Measurements from ENCODE around the gene SERPINB13. TPM values are rescaled to one million over a fixed set of nuclear protein-coding genes. Genes with fewer than 3 reads are reported as not detected.

The SERPINB13 gene
- polyA plus RNA-seq, 1 experiment = not detected

DNA sequence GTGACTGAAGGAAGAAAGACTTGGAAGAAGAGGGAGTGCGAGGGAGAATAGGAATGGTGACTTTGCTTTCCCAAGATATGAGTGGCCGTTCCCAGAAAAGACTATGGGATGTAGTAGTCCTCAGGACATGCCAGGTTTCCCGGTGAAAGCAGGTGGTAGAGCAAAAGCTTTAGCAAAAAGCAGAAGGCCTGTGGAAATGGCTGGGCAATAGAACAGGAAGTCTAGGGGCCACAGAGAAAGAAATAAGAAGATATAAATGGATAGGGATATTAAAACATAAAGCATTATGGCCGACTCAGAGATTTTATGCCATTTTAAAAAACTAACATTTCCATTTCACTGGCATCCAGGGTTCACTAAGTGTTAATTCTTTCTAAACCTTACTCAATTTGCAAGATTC lies 1.2 kb upstream of the SERPINB13 start:
- Histone ChIP-seq H3K27me3 (ENCODE audit: control insufficient read depth, insufficient read depth, low read length) (no peaks in the 10 kb centered on the region), H3K4me3 (ENCODE audit: low read depth, low read length) (no peak overlapping the region), H3K36me3 (ENCODE audit: control insufficient read depth, insufficient read depth, low read length) (no peaks in the 10 kb centered on the region)
- ChIA-PET POLR2A (no interaction called here), CTCF (interaction anchor here (14.3 kb wide), 1 partner anchor 72 kb away, joined by 328 read pairs; no protein-coding TSS in a partner anchor)
- TF ChIP-seq, protein P1, sequence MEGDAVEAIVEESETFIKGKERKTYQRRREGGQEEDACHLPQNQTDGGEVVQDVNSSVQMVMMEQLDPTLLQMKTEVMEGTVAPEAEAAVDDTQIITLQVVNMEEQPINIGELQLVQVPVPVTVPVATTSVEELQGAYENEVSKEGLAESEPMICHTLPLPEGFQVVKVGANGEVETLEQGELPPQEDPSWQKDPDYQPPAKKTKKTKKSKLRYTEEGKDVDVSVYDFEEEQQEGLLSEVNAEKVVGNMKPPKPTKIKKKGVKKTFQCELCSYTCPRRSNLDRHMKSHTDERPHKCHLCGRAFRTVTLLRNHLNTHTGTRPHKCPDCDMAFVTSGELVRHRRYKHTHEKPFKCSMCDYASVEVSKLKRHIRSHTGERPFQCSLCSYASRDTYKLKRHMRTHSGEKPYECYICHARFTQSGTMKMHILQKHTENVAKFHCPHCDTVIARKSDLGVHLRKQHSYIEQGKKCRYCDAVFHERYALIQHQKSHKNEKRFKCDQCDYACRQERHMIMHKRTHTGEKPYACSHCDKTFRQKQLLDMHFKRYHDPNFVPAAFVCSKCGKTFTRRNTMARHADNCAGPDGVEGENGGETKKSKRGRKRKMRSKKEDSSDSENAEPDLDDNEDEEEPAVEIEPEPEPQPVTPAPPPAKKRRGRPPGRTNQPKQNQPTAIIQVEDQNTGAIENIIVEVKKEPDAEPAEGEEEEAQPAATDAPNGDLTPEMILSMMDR (IDR thresholded peaks at IDR 0.05; ENCODE audit: insufficient read depth, low read depth, low read length) = no peak
- DNase-seq (ENCODE audit: low read depth) = no peak

DNA sequence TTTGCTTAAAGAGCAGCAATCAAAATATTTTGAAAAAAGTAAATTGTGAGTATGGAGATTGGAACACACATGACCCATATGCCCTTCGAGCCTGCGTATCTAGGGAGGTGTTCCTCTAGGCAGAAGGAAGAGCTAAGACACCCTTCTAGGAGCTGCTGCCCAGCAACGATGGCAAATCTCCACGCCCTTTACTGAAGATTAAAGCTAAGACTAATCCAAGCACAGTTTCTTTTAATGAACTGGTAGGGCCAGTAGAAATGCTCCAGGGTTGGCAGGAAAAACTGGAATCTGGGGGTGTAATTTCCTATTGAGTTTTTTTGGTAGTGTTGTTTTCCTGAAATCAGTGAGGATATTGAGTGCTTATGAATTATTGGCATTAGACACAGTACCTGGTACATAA lies 712 bp upstream of the SERPINB13 start:
- TF ChIP-seq, protein P1 (IDR thresholded peaks at IDR 0.05; ENCODE audit: insufficient read depth, low read depth, low read length) = no peak
- H3K27me3 ChIP-seq (ENCODE audit: control insufficient read depth, insufficient read depth, low read length) = no peaks in the 10 kb centered on the region
- CTCF ChIA-PET = interaction anchor here (14.3 kb wide), 1 partner anchor 72 kb away, joined by 328 read pairs; no protein-coding TSS in a partner anchor
- no peaks in the 10 kb centered on the region for H3K36me3 ChIP-seq (ENCODE audit: control insufficient read depth, insufficient read depth, low read length)
- H3K4me3 ChIP-seq (ENCODE audit: low read depth, low read length) = no peak overlapping the region
- DNase-seq (ENCODE audit: low read depth) = no peak
- POLR2A ChIA-PET = no interaction called here

DNA sequence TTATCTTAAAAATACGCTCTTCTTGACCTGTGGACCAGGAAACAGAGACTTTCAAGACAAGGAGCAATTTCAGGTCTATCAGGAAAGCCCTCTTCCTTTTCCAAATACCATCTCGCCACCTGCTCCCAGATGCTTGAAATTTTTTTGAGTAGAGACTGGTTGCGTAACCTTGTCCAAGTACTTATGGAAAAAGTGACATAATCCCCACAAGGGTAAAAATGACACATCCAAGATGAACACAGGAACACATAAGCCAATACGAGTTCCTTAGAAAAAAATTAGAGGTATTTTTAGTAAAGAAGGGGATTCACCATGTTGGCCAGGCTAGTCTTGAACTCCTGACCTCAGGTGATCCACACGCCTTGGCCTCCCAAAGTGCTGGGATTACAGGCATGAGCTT lies 1.8 kb downstream of the SERPINB13 start:
- no peak for DNase-seq (ENCODE audit: low read depth)
- ChIA-PET POLR2A (no interaction called here), CTCF (interaction anchor here (0.9 to 14.3 kb wide), 4 partner anchors 10 to 259 kb away, joined by 3 to 328 read pairs (median 28); no protein-coding TSS in a partner anchor)
- no peaks in the 10 kb centered on the region for H3K36me3 ChIP-seq (ENCODE audit: control insufficient read depth, insufficient read depth, low read length)
- H3K4me3 ChIP-seq (ENCODE audit: low read depth, low read length) = no peak overlapping the region
- H3K27me3 ChIP-seq (ENCODE audit: control insufficient read depth, insufficient read depth, low read length) = no peaks in the 10 kb centered on the region
- TF ChIP-seq, protein P1 (IDR thresholded peaks at IDR 0.05; ENCODE audit: insufficient read depth, low read depth, low read length) = no peak

DNA sequence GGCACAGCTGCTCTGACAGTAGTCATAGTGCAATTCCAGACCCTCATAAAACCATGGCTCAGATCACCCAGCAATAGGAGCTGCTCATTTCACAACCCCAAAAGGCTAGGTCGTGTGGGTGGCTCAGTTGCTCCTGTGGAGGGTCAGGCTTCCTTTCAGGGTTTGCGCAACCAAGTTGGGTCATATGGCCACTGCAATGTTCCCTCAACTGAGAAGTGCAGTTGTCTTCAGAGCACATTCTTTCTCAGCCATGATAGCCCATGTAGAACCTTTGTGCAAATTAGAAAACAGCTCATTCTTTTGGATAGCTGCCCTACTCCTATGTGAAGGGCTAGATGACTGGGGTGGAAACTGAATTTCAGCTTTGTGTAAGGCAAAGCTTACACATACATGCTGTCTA lies 3.2 kb downstream of the SERPINB13 start:
- no peak overlapping the region for H3K4me3 ChIP-seq (ENCODE audit: low read depth, low read length)
- H3K27me3 ChIP-seq (ENCODE audit: control insufficient read depth, insufficient read depth, low read length) = no peaks in the 10 kb centered on the region
- no peaks in the 10 kb centered on the region for H3K36me3 ChIP-seq (ENCODE audit: control insufficient read depth, insufficient read depth, low read length)
- POLR2A ChIA-PET = no interaction called here
- DNase-seq (ENCODE audit: low read depth) = no peak
- CTCF ChIA-PET = interaction anchor here (1.1 to 7.7 kb wide), 6 partner anchors 11 to 258 kb away, joined by 3 to 48 read pairs (median 6); no protein-coding TSS in a partner anchor
- TF ChIP-seq, protein P1 (IDR thresholded peaks at IDR 0.05; ENCODE audit: insufficient read depth, low read depth, low read length) = no peak

DNA sequence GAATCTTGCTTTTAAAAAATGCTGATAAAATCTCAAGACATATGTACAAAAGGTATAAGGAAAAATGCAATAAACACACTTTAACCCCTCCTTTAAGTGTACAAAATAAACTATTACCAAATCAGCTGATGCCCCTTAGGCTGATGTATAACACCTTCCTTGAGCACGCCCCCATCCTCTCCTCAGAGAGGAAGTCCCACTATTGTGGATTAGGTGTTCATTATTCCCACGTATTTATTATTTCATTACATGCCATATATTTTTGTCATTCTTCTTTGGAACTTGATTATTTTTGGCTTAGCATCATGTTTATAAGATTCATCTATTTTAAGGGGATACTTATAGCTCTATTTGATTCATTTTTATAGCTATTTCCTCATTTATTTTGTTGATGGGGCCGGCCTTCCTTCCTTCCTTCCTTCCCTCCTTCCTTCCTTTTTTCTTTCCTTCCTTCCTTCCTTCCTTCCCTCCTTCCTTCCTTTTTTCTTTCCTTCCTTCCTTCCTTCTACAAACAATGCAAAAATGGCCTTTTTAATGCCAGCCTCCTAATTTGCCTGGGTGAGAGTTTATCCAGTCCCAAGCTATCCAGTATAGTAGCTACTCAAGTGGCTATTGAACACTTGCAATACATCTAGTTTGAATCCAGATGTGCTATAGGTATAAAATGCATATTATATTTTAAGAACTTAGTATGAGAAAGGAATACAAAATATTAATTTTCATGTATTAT lies 4.0 kb downstream of the SERPINB13 start:
- Histone ChIP-seq H3K36me3 (ENCODE audit: control insufficient read depth, insufficient read depth, low read length) (no peaks in the 10 kb centered on the region), H3K27me3 (ENCODE audit: control insufficient read depth, insufficient read depth, low read length) (no peaks in the 10 kb centered on the region), H3K4me3 (ENCODE audit: low read depth, low read length) (no peak overlapping the region)
- POLR2A ChIA-PET = interaction anchor here (0.5 kb wide), 1 partner anchor 12 kb away, joined by 3 read pairs; no protein-coding TSS in a partner anchor
- CTCF ChIA-PET = interaction anchor here (1.0 to 7.7 kb wide), 7 partner anchors 12 to 257 kb away, joined by 3 to 48 read pairs (median 5); no protein-coding TSS in a partner anchor
- DNase-seq (ENCODE audit: low read depth) = no peak
- TF ChIP-seq, protein P1 (IDR thresholded peaks at IDR 0.05; ENCODE audit: insufficient read depth, low read depth, low read length) = no peak

Measured in BJ (cell line).